ENCODE data around the gene SBDS.
"Not testable (repeated sequence)": the region's sequence is repeated elsewhere in the genome, so short reads cannot be mapped to it uniquely, and the experiment has no call there.

Gene SBDS

DNA sequence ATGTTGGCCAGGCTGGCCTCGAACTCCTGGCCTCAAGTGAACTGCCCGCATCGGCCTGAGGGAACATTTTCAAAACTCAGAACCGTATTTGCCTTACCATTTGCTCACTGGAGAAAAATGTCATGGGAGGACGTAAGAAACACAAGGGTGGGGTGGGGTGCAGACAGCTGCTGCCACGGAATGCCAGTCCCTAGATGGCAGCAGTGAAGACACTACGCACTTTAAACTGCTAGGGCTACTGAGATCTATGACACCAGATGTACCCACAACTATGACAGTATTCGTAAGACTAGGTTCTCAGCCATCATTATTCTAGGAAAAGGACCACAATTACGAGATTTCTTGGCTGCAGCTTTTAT is 716 bp downstream of the SBDS start:
- DNase-seq = not testable (repeated sequence)

DNA sequence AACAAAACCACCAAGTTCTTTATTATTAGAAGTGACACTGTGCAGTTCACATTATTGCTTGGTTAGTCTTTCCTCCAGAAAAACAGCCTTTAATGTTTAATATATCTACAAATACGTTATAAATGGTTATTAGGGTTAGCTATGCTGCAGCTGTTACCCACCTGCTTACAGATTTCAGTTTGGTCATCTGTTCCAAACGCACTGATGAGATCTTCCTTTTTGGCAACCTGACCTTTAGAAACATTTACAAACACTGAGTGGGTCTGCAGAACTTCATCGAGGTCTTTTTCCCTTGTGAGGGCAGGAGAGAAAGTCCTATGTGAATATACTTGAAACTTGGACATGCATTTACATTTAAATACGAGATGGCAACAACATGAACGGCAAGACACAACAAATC is 1.3 kb downstream of the SBDS start:
- not testable (repeated sequence) for DNase-seq

DNA sequence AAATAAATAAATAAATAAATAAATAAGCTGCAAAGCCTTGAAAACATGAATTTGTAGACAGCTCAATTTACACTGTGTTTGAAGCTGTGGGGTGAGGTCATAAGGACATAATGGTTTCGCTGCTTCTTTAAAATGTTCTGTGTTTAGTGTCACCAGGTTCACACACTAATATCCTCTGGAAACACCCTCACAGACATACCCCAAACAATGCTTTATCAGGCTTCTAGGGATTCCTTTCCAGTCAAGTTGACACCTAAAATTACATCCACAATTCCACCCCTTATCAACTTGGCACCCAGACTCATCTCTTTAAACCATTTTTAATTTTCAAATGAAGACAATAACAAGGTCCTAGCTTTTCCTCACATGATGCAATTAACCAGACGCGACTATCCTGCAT is 5.8 kb downstream of the SBDS start:
- not testable (repeated sequence) for DNase-seq

DNA sequence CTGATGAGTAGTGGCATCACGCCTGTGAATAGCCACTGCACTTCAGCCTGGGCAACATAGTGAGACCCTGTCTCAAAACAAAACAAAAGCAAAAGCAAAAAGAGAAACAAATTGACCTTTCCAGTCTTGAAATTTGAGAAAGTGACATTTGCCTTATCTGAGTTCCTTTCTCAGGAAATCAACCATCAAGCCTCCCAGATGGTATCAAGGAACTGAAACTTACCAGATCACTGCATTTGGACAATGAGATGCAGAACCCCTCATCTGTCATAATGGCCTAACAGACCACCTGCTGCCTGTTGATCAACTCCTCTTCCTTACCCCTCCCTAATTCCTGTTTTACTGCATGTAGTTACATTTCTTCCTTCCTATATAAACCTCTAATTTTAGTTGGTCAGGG is 15.1 kb downstream of the SBDS start:
- not testable (repeated sequence) for DNase-seq

DNA sequence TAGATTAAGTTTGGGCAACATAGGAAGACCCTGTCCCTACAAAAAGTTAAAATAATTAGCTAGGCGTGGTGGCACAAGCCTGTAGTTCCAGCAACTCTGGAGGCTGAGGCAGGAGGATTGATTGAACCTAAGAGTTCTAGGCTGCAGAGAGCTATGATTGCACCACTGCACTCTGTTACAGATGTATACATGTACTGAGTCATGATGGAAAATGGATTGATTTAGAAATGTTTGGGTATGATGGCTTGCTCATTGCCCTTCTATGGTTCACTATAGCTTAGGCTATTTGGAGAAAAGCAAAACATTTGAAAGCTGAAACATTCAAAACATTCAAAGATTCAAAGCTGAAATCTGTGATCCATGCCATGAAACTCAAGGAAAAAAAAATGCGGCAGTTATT is 16.4 kb downstream of the SBDS start:
- not testable (repeated sequence) for DNase-seq

DNA sequence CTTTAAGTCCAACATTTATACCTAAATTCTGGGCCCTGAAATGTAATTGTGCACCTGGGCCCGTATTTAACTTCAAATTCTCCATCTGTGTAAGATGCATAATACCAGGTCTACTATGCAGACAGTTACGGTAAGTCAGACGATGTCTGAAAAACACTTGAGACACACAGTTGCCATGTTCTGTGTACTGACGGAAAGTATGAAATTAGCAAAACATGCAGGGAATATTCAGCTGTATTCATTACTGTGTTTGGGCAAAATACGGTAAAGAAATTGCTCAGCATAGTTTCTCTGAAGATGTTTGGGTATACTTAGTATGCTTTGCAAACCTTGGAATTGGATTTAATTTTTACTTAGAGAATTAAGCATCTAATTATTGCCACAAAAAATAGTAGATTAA is 17.1 kb downstream of the SBDS start:
- DNase-seq = not testable (repeated sequence)

DNA sequence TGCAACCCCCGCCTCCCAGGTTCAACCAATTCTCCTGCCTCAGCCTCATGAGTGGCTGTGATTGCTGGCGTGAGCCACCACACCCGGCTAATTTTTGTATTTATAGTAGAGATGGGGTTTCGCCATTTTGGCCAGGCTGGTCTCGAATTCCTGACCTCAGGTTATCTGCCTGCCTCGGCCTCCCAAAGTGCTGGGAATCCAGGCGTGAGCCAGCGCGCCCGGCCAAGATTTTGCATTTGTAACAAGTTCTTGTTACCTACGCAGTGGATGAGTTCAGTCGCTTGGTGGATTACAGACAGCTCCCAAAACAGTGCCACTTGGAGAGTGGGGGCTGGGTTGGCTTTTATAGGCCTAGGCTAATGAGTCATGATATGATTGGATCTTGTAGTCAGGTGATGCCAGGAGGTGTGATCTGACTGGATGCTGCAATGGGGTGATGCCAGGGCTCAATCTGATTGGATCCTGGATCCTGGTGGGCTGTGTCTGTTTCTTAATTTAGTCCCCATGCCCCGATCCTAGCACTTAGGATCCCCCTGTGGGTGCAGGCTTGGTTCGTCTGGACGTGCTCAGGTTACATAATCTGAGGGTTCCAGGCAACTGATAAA is 20.3 kb downstream of the SBDS start:
- DNase-seq = no peak

DNA sequence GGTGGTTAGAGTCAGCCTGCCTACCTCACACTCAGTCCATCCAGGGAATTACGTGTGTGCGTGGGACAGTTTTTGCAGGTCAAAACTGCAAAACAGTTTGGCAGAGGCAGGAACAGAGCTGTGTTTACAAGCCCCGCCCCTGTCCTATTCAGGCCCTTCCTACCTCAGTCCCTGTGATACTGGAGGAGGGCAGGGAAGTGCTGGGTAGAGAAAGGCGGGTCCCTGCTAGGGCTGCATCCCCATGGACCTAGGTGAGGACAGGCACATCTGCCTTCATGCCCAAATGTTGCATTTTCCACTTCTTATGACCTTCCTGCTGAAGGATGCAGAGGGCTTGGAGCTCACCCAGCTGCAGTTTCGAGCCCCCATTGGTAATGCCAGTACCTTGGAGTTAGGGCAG is 25.1 kb downstream of the SBDS start:
- no peak for DNase-seq

DNA sequence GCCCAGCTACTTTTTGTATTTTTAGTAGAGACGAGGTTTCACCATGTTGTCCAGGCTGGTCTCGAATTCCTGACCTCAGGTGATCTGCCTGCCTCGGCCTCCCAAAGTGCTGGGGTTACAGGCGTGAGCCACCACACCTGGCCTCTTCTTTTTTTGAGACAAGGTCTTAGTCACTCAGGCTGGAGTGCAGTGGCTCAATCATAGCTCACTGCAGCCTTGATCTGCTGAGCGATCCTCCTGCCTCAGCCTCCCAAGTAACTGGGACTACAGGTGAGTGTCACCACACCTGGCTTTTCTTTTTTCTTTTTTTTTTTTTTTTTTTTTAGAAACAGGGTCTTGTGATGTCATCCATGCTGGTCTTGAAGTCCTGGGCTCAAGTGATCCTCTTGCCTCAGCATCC is 26.4 kb downstream of the SBDS start:
- DNase-seq = not testable (repeated sequence)

DNA sequence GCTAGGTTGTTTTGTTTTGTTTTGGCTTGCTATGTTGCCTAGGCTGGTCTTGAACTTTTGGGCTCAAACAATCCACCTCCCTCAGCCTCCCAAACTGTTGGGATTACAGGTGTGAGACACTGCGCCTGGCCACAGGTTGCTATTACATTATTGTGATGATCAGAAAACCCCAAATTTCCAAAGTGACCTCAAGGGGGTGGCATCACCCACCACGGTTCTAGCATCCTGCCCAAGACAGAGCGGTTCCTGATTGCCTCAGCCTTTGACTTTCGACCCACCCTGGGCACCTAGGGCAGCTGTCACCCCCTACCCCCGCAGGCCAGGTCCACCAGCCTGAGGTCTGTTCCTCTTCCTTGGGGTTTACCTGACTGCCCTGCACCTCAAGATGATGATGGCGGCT is 28.4 kb downstream of the SBDS start:
- no peak for DNase-seq

DNA sequence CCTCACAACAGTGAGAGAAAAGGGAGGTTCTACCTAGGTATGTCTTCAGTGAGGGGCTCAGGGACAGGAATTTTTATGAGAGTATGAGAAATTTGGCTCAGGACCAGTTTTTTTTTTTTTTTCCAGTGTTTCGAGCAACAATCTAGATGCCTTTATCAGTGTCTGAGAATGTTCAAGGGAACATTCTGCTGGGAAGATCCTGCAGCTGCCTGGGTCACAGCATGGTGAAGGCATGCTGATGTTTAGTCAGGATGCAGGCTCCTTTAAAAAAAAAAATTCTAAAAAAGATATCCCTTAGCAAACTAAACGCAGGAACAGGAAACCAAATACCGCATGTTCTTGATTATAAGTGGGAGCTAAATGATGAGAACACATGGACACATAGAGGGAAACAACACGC is 31.0 kb downstream of the SBDS start:
- no peak for DNase-seq

DNA sequence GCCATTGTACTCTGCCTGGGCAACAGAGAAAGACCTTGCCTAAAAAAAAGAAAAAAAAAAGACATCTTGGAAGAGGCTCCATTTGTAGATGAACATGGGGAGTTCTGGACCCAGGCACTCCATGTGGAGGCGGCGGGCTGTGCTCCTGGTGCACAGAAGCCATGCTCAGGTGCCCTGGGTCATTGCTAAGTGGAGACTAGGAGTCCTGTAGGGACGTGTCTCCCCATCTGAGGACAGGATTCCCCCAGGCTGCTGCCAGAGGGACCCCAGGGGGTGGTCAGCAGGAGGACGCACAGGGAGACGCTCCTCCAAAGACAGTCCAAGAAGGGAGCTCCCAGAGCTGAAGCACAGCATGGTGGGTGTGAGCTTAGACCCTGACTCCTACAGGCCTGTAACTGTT is 34.3 kb downstream of the SBDS start:
- no peak for DNase-seq

DNA sequence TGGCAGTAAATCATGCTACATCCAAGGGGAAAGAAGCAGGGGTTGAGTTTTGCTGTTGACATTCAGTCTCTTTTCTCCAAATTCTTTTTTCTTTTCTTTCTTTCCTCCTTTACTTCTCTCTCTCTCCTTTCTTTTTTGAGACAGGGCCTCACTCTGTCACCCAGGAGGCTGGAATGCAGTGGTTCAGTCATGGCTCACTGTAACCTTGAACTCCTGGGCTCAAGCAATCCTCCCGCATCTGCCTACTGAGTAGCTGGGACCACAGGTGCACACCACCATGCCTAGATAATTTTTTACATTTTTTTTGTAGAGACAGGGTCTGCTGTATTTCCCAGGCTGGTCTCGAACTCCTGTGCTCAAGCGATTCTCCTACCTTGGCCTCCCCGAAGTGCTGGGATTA is 35.2 kb downstream of the SBDS start:
- no peak for DNase-seq

DNA sequence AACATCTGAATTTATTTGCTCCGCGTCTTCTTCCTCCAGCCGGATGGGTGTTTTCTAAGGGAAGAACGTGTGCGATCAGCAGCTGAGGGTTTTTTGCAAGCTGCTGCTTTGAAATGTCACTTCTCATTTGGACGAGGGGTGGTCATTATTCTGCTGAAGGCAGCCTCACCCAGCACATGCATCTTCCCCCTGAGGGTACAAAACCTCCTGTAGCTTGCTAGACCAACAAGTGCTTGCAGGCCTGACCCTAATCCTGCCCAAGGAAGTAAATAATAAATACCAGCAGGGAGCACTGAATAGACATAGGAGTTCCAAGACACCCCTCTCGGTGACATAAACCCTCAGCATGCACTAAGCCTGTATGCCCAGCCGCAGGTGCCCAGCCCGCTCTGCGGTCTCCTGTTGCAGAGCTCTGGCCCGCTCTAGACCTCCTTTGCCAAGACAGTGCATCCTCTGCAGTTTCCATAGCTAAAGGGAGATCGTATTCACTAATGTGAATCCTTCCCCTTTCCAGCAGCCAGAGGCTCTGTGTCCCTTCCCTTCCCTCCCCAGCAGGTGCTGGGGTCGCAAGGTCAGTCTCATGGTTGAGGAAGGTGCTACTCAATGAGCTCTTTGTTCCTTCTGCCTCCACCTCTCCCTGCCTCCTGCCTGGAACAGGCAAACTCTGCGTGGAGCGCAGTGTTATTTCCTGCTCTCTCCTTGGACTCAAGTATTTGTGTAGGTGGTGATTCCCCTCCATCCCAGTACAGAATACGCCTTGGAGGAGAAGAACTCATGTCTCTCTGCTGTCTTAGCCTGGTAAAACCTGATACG is 36.6 kb downstream of the SBDS start:
- no peak for DNase-seq

DNA sequence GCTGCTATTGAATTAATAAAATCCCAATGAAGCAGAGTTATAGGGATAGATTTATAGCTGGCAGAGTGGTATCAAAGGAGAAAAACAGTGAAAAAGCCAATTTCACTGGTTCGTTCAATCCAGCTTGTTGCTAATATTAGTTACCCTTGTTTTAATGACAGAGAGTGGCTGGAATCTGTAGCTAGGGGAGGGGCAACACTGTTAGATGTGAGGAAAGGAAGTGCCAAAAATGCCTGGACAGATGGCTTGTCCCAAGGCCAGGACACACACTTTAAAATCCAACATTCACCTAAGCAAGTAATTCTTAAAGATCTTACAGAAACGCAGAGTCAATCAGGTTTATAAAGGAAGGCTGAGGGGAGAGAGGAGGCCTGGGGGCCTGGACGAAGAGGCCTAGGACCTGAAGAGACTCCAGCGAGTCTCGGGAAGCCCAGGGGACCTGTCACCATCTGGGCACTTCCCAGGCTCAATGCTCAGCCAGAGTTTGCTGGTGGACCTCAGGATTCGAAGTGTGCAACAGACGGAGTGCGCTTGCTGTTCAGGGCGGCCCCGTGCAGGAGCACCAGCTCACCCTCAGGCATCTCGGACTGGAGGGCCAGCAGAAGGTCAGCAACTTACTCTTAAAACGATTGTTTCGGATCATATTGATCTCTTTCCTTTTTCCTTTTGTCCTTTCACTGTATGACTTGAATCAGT is 37.6 kb downstream of the SBDS start:
- DNase-seq = no peak

DNA sequence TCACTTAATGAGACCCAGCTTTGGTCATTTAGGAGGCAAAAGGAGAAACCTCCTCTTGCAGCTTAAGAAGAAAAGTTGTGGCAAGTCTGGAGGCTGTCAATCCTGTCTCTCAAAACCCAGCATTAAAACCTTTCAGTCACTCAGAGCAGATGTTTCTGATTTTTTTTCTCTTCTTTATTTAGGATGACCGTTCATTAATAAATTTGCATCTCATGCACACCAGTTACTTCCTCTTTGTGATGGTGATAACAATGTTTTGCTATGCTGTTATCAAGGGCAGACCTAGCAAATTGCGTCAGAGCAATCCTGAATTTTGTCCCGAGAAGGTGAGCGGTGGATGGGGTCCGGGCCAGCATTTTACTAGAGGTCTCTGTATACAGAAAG is 42.4 kb downstream of the SBDS start:
- DNase-seq = no peak

DNA sequence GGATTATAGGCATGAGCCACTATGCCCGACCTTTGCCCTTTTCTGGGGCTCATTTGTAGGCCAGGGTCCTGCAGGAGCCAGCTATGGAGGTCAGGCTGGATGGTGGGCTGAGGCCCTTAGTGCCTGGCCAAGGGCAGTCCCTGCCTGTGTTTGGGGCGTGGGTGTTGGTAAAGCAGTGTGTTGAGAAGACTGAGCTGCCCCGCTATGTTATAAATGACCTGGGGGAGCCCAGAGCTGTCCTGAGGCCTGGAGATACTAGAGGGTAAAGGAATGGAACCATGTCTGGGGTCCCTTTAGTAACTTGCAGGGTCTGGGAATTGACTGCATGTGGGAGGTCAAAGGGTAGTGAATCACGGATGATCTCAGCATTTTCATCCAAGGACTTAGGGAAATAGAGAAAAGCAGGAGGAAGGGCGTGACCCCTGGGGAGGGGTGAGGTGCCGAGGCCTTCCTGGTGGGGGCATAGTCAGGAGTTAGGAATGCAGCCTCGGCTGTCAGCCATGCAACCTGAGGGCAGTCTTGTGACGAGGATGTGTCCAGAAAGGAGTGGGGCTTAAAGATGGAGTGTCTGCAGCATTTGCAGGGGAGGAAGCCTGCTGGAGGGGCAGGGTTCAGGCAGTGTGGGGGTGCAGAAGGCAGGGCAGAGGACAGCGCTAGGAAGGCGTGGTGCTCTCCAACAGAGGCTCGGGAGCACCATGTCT is 42.9 kb downstream of the SBDS start:
- no peak for DNase-seq

DNA sequence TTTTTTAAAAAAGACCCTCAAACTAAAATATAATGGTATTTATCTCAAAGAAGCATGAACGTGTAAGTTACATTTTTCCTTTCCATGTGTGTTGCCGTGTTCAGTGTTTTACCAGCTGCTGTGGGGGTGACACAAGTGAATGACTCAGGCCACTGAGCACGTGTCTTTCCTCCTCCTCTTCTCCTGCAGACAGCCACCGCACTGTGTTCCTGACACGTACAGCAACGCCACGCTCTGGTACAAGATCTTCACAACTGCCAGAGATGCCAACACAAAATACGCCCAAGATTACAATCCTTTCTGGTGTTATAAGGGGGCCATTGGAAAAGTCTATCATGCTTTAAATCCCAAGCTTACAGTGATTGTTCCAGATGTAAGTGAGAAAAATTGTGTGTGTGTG is 44.6 kb downstream of the SBDS start:
- DNase-seq = no peak

DNA sequence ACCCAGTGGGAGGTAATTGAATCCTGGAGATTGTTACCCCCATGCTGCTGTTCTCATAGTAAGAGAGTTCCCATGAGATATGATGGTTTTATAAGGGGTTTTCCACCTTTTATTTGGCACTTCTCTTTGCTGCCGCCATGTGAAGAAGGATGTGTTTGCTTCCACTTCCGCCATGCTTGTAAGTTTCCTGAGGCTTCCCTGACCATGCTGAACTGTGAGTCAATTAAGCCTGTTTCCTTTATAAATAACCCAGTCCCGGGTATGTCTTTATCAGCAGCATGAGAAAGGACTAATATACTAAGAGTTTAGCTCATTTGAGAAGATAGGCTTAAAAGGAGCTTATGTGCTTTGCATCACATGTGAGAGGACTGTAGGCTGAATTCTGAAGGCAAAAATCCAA is 45.1 kb downstream of the SBDS start:
- DNase-seq = no peak

DNA sequence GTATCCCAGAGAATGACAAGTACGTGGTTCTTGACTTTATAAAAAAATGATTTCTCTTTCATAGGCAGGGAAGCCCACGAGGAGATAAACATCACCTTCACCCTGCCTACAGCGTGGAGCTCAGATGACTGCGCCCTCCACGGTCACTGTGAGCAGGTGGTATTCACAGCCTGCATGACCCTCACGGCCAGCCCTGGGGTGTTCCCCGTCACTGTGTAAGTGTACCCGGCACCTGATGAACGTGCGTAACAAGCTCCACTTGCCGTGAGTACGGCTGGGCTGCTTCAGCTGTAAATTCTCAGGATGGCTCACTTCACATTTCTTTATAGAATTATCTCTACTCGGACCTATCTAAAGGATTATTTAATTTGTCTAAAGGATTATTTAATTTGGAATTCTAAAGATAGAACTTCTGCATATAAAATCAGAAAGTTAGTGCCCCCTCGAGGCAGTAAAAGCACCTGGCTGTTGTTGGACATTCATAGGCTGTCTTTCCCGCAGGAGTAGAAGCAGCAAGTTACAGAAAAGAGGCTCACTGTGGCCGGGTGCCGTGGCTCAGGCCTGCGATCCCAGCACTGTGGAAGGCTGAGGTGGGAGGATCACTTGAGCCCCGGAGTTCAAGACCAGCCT is 46.8 kb downstream of the SBDS start:
- DNase-seq = no peak

DNA sequence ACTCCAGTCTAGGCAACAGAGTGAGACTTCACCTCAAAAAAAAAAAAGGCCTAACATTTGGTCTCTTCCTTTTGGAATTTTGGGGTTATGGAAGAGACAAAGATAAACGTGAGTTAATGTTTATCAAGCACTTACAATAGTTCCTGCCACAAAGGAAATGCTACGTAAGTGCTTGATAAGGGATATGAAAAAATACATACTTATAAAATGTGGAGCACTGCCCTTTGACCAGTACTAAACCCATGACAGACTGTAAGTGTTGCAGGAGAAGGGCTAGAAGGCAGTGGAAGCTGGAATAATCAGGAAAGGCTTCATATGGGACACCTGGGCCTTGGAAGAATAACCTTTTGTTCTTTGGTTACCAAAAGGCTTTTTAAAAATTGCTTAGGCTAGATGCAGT is 48.8 kb downstream of the SBDS start:
- no peak for DNase-seq

DNA sequence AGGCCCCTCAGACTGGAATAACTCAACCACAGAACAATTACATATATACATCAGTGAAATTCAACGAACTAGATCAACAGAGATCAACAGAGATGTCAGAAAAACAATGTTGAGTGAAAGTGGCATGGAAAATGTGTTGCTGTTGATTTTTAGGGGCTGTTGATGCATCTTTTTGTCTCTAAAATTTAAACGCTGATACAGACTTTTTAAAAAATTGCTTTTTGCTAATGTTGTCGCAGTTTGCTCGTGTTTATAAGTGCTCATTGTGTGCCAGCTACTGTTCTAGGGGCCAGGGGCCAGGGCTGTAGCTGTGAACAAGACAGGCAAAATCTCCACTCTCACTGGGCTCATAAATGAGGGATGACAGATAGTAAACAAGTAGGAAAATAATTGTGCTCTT is 56.1 kb downstream of the SBDS start:
- DNase-seq = no peak

DNA sequence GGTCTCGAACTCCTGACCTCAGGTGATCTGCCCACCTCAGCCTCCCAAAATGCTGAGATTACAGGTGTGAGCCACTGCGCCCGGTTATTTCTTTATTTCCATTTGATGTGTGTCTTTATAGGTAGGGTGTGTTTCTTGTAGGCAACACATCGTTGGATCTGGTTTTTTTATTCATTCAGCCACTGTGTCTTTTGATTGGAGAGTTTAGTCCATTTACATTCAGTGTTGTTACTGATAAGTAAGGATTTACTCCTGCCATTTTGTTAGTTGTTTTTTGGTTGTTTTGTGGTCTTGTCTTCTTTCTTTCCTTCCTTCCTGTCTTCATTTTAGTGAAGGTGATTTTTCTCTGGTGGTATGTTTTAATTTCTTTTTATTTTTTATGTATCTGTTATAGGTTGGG is 57.4 kb downstream of the SBDS start:
- DNase-seq = no peak

Measured in NCI-H1930 (cell line).